ENCODE data around the gene CCDC30. TPM values are rescaled to one million over a fixed set of nuclear protein-coding genes. Genes with fewer than 3 reads are reported as not detected.
A peak's percentile ranks its signal among the peaks of the same experiment; 100 is the strongest.

CCDC30 gene
- total and polyA plus RNA-seq, 9 of the 15 experiments (the other 6 are each of a cell fraction or from before 2014, with no cell fraction given) = 0.05 to 0.91 (median 0.24) TPM

DNA sequence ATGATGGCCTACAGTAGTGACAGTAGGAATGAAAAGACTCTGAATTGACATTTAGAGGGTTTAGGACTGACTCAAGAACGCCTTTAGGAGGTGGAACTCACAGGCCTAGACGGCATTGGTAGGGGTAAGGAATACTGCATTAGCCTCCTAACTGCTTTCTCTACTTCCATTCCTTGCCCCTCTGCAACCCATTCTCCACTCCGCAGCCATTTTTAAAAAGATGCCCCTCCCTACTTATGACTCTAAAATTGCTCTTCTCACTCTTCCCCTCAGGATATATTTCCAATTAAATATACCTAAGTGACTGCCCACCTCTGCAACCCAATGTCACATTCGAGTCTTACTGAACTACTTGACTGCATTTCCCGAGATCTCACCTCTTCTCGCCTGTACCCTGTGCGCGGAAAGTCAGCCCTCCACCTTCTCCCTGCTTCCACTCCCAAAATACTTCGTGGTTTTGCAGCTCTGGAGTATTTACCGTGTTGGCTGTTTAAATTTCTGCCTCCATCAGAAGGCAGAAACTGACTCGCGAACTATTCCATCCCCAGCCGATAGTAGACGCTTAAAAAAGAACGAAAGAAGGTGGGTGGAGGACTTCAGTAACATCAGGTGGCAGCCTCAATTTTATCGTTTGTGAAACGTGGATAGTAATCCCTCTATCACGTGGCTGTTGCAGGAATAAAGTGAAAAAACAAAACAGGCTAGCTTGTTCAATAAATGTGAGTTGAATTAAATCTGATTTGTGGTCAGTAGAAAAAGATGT, 218.0 kb downstream of the CCDC30 start (continued):
- TF ChIP-seq BDP1 (IDR thresholded peaks at IDR 0.05; ENCODE audit: insufficient read depth, insufficient read length) (no peak), TAF1 (IDR thresholded peaks at IDR 0.05; ENCODE audit: control insufficient read depth, extremely low read depth, insufficient read depth, low read length, severe bottlenecking) (peak; percentile 19), SRSF3 (IDR thresholded peaks at IDR 0.05; ENCODE audit: insufficient read depth, low read length) (no peak), NELFE (IDR thresholded peaks at IDR 0.05; ENCODE audit: insufficient read depth, insufficient read length) (no peak), ZNF23 (CRISPR knock-in tag; IDR thresholded peaks at IDR 0.05) (no peak), POLR2B (IDR thresholded peaks at IDR 0.05; ENCODE audit: low read depth, partially characterized antibody) (no peak), CBX8 (IDR thresholded peaks at IDR 0.05; ENCODE audit: borderline replicate concordance, extremely low read depth, low read depth, low read length, poor library complexity, severe bottlenecking) (no peak), FOS (IDR thresholded peaks at IDR 0.05; ENCODE audit: extremely low read depth, insufficient read length) (no peak), HNRNPLL (IDR thresholded peaks at IDR 0.05; ENCODE audit: low read depth, low read length, poor library complexity, severe bottlenecking) (no peak), TBL1XR1 (IDR thresholded peaks at IDR 0.05; ENCODE audit: low read length in 2 of 2) (no peak), ARNT (IDR thresholded peaks at IDR 0.05) (no peak), ZNF589 (CRISPR knock-in tag; IDR thresholded peaks at IDR 0.05; ENCODE audit: low read depth) (no peak), YY1 (IDR thresholded peaks at IDR 0.05; ENCODE audit: borderline replicate concordance in 1 of 3, control insufficient read depth in 1 of 3, extremely low read depth in 1 of 3, insufficient read depth in 3 of 3, insufficient read length in 1 of 3, insufficient replicate concordance in 2 of 3, low read depth in 1 of 3, low read length in 2 of 3) (peak; percentile 41 to 86 (median 48))
- TF ChIP-seq, protein P1, sequence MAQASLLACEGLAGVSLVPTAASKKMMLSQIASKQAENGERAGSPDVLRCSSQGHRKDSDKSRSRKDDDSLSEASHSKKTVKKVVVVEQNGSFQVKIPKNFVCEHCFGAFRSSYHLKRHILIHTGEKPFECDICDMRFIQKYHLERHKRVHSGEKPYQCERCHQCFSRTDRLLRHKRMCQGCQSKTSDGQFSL (CRISPR knock-in tag; IDR thresholded peaks at IDR 0.05) = no peak
- TF ChIP-seq, protein P1 (tag; IDR thresholded peaks at IDR 0.05) = no peak
- TF ChIP-seq, protein P2, sequence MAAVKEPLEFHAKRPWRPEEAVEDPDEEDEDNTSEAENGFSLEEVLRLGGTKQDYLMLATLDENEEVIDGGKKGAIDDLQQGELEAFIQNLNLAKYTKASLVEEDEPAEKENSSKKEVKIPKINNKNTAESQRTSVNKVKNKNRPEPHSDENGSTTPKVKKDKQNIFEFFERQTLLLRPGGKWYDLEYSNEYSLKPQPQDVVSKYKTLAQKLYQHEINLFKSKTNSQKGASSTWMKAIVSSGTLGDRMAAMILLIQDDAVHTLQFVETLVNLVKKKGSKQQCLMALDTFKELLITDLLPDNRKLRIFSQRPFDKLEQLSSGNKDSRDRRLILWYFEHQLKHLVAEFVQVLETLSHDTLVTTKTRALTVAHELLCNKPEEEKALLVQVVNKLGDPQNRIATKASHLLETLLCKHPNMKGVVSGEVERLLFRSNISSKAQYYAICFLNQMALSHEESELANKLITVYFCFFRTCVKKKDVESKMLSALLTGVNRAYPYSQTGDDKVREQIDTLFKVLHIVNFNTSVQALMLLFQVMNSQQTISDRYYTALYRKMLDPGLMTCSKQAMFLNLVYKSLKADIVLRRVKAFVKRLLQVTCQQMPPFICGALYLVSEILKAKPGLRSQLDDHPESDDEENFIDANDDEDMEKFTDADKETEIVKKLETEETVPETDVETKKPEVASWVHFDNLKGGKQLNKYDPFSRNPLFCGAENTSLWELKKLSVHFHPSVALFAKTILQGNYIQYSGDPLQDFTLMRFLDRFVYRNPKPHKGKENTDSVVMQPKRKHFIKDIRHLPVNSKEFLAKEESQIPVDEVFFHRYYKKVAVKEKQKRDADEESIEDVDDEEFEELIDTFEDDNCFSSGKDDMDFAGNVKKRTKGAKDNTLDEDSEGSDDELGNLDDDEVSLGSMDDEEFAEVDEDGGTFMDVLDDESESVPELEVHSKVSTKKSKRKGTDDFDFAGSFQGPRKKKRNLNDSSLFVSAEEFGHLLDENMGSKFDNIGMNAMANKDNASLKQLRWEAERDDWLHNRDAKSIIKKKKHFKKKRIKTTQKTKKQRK (IDR thresholded peaks at IDR 0.05; ENCODE audit: borderline replicate concordance, low read depth, low read length) = no peak
- TF ChIP-seq, protein P3, sequence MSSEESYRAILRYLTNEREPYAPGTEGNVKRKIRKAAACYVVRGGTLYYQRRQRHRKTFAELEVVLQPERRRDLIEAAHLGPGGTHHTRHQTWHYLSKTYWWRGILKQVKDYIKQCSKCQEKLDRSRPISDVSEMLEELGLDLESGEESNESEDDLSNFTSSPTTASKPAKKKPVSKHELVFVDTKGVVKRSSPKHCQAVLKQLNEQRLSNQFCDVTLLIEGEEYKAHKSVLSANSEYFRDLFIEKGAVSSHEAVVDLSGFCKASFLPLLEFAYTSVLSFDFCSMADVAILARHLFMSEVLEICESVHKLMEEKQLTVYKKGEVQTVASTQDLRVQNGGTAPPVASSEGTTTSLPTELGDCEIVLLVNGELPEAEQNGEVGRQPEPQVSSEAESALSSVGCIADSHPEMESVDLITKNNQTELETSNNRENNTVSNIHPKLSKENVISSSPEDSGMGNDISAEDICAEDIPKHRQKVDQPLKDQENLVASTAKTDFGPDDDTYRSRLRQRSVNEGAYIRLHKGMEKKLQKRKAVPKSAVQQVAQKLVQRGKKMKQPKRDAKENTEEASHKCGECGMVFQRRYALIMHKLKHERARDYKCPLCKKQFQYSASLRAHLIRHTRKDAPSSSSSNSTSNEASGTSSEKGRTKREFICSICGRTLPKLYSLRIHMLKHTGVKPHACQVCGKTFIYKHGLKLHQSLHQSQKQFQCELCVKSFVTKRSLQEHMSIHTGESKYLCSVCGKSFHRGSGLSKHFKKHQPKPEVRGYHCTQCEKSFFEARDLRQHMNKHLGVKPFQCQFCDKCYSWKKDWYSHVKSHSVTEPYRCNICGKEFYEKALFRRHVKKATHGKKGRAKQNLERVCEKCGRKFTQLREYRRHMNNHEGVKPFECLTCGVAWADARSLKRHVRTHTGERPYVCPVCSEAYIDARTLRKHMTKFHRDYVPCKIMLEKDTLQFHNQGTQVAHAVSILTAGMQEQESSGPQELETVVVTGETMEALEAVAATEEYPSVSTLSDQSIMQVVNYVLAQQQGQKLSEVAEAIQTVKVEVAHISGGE (CRISPR knock-in tag; IDR thresholded peaks at IDR 0.05) = 0 out of 6 replicates have a peak, but pooled peaks of 1 of the 3 experiments have one; percentile 22
